ENCODE measurements around the gene C2CD4B.

The C2CD4B gene

DNA sequence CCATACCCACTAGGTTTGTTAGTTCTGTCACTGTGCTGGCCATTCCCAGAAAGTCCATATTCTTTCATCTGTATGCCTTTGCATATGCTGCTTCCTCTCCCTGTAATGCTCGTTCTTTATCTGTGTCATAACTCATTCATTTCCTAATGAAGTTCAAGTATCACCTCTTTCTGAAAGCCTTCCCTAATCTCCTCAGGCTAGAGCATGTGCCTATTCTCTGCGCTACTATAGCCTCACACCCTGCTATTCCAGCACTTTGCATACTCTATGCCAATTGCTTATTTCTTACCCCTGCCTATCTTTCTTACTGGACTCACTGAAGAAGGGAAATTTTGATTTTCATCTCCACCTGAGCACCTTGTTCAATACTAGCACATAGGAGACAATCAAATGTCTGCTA lies 25.6 kb upstream of the C2CD4B start:
- DNase-seq (ENCODE audit: low spot score) = no peak
- TF ChIP-seq, protein P1, sequence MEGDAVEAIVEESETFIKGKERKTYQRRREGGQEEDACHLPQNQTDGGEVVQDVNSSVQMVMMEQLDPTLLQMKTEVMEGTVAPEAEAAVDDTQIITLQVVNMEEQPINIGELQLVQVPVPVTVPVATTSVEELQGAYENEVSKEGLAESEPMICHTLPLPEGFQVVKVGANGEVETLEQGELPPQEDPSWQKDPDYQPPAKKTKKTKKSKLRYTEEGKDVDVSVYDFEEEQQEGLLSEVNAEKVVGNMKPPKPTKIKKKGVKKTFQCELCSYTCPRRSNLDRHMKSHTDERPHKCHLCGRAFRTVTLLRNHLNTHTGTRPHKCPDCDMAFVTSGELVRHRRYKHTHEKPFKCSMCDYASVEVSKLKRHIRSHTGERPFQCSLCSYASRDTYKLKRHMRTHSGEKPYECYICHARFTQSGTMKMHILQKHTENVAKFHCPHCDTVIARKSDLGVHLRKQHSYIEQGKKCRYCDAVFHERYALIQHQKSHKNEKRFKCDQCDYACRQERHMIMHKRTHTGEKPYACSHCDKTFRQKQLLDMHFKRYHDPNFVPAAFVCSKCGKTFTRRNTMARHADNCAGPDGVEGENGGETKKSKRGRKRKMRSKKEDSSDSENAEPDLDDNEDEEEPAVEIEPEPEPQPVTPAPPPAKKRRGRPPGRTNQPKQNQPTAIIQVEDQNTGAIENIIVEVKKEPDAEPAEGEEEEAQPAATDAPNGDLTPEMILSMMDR (IDR thresholded peaks at IDR 0.05; ENCODE audit: extremely low read depth, missing control alignments) = no peak

DNA sequence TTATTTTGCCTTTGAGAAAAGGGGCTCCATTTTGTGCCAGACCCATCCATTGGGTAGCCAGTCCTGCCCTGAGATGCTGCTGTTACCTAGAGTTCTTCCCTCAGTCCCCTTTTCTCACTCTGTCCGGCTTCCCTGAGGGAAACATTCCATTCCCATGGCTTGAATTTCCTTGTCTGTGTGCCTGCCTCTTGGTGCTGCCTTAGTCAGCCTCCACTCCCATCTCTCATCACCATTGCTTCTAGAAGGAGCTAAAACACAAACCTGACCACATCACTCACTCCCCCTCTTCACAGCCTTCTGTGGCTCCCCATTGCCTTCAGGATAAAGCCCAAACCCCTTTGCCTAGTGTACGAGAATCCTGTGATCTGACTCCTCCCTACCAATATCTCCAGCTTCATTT lies 25.2 kb upstream of the C2CD4B start:
- DNase-seq (ENCODE audit: low spot score) = no peak
- TF ChIP-seq, protein P1 (IDR thresholded peaks at IDR 0.05; ENCODE audit: extremely low read depth, missing control alignments) = no peak

DNA sequence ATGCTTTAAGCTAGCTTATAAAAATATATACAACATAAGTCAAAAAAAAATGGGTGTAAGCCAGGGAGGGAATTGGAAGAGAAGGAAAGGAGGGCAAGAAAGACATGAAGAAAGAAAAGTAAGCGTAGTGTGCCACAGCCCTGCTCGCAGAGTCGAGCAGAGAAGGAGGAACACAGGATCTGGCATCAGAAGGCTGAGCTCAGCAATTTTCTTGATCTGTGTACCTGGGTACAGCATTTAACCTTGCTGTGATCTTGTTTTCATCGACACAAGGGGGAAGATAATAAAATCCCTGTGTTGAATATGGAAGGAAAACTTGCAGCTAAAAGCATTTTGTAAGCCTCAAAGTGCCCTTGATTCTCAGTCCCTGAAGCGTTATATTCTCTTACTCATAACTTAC lies 23.7 kb upstream of the C2CD4B start:
- DNase-seq (ENCODE audit: low spot score) = no peak
- TF ChIP-seq, protein P1 (IDR thresholded peaks at IDR 0.05; ENCODE audit: extremely low read depth, missing control alignments) = no peak

GRCh38 chr15:62187910-62188309 lies 22.8 kb upstream of the C2CD4B start:
- TF ChIP-seq, protein P1 (IDR thresholded peaks at IDR 0.05; ENCODE audit: extremely low read depth, missing control alignments) = no peak
- no peak for DNase-seq (ENCODE audit: low spot score)

- no peak for DNase-seq (ENCODE audit: low spot score)
- TF ChIP-seq, protein P1 (IDR thresholded peaks at IDR 0.05; ENCODE audit: extremely low read depth, missing control alignments) = no peak
These were observed 22.3 kb upstream of the C2CD4B start for GRCh38 chr15:62187425-62187824.

GRCh38 chr15:62186578-62186977 lies 21.5 kb upstream of the C2CD4B start:
- TF ChIP-seq, protein P1 (IDR thresholded peaks at IDR 0.05; ENCODE audit: extremely low read depth, missing control alignments) = no peak
- DNase-seq (ENCODE audit: low spot score) = no peak

DNA sequence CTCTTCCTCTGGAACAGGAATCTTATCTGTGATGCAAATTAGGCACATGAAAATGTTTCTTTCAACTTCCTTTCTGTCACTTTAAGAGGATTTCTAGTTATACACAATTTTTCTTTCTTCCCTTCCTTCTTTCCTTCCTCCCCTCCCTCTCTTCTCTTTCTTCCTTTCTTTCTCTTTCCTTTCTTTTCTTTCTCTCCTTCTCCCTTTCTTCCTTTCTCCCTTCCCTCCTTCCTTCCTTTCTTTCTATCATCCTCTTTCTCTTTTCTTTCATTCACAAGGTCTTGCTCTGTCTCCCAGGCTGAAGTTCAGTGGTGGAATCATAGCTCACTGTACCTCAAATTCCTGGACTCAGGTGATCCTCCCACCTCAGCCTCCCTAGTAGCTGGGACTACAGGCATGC lies 18.0 kb upstream of the C2CD4B start:
- no peak for DNase-seq (ENCODE audit: low spot score)
- TF ChIP-seq, protein P1 (IDR thresholded peaks at IDR 0.05; ENCODE audit: extremely low read depth, missing control alignments) = no peak
